RWPE1 (cell line): ENCODE results near the gene SLC12A8.
A peak's percentile ranks its signal among the peaks of the same experiment; 100 is the strongest.

ENCODE experiments used
- CTCF ChIA-PET: fragments of 350-600 bp; sonication (Branson Sonifier 250); formaldehyde crosslinking; extraction: SDS; loops from one replicate; lab custom pipeline; 2021; lab: Yijun Ruan, JAX
- POLR2A ChIA-PET: fragments of 400-600 bp; formaldehyde crosslinking; extraction: SDS; loops from one replicate; lab custom pipeline; 2020; ENCODE audit warnings: antibody characterized with exemption; ENCODE audit not compliant: low non-redundant PET; lab: Yijun Ruan, JAX
- DNase-seq: peaks from one replicate; pipeline ENCODE4 v3.0.0; 2012; ENCODE audit warnings: low spot score
- H3K27ac ChIP-seq: fragments of 450-650 bp; 2 replicates; pipeline ENCODE4 v1.5.1; 2017
- TF ChIP-seq, protein P1 (sequence below): fragments of 450-650 bp; conservative IDR thresholded peaks from 2 replicates; pipeline ENCODE4 v1.5.1; 2017; ENCODE audit warnings: low read depth, mild to moderate bottlenecking

SLC12A8 gene

DNA sequence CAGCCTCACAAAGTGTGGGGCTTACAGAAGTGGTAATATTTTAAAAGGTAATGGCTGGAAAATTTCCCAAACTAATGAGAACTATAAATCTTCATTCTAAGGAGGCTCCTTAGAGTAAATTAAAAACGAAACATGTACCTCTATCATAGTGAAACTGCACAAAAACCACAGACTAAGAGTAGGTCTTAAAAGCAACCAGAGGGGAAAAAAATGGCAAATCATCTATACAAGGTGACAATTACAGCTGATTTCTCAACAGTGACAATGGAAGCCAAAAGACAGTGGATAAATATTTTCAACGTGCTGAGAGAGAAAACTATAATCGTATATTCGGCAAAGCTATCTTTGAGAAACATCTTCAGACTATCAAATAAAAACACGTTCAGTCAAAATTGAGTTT, 177.3 kb downstream of the SLC12A8 start:
- TF ChIP-seq, protein P1, sequence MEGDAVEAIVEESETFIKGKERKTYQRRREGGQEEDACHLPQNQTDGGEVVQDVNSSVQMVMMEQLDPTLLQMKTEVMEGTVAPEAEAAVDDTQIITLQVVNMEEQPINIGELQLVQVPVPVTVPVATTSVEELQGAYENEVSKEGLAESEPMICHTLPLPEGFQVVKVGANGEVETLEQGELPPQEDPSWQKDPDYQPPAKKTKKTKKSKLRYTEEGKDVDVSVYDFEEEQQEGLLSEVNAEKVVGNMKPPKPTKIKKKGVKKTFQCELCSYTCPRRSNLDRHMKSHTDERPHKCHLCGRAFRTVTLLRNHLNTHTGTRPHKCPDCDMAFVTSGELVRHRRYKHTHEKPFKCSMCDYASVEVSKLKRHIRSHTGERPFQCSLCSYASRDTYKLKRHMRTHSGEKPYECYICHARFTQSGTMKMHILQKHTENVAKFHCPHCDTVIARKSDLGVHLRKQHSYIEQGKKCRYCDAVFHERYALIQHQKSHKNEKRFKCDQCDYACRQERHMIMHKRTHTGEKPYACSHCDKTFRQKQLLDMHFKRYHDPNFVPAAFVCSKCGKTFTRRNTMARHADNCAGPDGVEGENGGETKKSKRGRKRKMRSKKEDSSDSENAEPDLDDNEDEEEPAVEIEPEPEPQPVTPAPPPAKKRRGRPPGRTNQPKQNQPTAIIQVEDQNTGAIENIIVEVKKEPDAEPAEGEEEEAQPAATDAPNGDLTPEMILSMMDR, result no peak
- POLR2A ChIA-PET, result no interaction called here
- no peak overlapping the region for H3K27ac ChIP-seq
- no peak for DNase-seq
- CTCF ChIA-PET, result no interaction called here

- TF ChIP-seq, protein P1, result no peak
- CTCF ChIA-PET, result no interaction called here
- no peak overlapping the region for H3K27ac ChIP-seq
- no peak for DNase-seq
- POLR2A ChIA-PET, result no interaction called here
Observed at GRCh38 chr3:125033616-125034015, 178.9 kb downstream of the SLC12A8 start.

GRCh38 chr3:125033135-125033534, 179.4 kb downstream of the SLC12A8 start:
- CTCF ChIA-PET, result interaction anchor here (0.6 kb wide), 1 partner anchor 404 kb away, joined by 3 read pairs; no protein-coding TSS in a partner anchor
- TF ChIP-seq, protein P1, result no peak
- DNase-seq, result no peak
- peak overlapping the region; percentile 43; the same call in 1 of the 2 replicates for H3K27ac ChIP-seq
- POLR2A ChIA-PET, result no interaction called here

GRCh38 chr3:125032683-125033082, 179.9 kb downstream of the SLC12A8 start:
- DNase-seq, result no peak
- H3K27ac ChIP-seq, result peak overlapping the region; percentile 43
- ChIA-PET POLR2A (no interaction called here), CTCF (interaction anchor here (0.6 kb wide), 1 partner anchor 405 kb away, joined by 3 read pairs; no protein-coding TSS in a partner anchor)
- TF ChIP-seq, protein P1, result no peak
